GM21360 (cell line): ENCODE measurements around the gene ULBP1.
A peak's percentile ranks its signal among the peaks of the same experiment; 100 is the strongest.
"Not testable (repeated sequence)": the region's sequence is repeated elsewhere in the genome, so short reads cannot be mapped to it uniquely, and the experiment has no call there.

Source experiments
- ATAC-seq: cut with Tn5 transposase; IDR thresholded peaks from one replicate; pipeline ENCODE4 v1.9.1; 2021; ENCODE audit warnings: mild to moderate bottlenecking, moderate library complexity; ENCODE audit not compliant: unreplicated experiment

Gene ULBP1

DNA sequence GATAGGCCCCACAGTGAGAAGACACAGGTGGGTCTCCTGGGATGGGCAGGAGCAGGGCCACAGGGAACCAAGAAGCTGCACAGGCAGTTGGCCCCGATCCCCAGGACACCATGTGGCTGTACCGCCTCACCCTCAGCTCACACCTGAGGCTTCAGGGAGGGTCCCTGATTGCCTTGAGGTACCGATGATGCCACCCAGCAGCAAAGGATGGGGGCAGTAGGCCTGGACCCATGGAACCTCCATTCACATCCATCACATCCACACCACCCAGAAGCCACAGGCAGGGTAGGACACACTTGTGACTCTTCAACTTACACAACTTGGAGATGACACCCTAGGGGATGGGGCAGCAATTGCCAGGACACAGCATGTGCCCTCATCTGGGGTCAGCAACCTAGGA, 39.9 kb downstream of the ULBP1 start:
- not testable (repeated sequence) for ATAC-seq

DNA sequence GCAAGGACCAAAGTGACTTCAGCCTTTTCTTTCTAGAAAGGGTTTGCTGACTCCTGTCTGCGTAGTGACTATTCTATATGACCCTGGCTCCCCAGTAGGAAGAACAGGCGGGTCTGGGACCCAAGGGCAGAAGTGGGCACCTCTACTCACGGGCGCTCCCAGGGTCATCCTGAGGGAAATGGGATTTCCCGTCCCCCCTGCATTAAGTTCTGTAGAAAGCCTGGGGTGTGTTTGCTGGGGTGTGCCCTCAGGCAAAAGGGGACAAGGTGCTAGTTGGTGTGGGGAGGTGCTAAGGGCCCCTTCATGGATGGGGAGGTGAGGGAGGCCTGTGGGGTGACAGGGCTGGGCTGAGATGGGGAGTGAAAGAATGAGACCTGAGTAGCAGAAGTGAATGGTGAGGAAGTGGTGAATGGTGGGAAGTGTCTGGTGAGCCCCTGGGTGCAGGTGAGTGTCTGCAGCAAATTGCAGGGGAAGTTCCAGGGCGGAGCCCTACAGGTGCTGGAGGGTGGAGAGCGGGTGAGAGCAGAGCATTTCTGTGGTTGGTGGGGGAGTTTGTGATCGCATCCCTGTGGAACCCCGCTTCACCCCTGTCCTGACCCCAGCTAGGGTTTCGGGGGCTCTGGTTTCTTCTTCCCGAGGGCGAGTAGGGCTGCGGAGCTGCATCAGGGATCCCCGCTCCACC, 40.5 kb downstream of the ULBP1 start:
- no peak for ATAC-seq

DNA sequence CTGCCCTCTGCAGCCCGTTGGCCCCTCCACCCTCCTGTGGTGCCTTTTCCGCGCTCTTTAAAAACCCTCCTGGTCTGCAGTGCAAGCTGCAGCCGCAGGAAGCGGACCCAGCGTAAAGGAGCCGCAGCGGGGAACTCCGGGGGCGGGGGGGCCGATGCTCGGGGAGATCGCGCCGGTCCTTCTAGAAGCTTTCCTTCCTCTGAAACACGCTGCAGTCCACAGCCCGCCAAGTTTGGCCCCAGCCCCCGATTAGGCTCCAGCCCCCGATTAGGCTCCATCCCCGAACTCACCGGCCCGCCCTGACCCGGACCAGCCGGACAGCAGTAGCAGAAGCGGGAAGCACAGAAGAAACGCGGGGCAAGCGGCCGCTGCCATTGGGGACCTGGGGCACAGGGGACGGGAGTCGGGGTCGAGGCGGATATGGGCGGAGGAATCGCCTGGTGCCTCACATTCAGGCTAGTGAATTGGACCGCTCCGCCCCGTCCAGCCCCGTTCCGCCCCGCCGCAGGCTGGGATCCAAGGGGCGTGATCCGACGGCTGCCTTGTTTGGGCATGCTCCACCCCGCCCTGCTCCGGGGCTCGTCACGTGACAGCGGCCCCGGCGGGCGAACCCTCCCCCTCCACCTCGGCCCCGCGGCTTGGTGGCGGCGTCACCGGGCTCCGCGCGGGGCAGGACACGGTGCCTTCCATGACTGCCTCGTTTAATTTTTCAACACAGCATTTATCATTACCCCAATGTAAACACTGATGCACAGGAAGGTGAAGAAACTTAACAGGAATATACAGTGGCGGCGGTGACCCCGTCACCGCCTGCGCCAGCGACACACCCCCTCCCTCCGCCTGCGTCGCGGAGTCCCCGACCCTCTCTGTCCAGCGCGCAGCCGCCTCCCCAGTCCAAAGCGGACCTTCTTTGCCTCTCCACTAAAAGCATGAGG, 41.3 kb downstream of the ULBP1 start:
- peak; percentile 68 for ATAC-seq

GRCh38 chr6:150005761-150006651, 42.3 kb downstream of the ULBP1 start:
- no peak for ATAC-seq

- ATAC-seq, result peak; percentile 38
Observed at GRCh38 chr6:150006961-150007464, 43.3 kb downstream of the ULBP1 start.

- ATAC-seq, result no peak
Observed at GRCh38 chr6:150008588-150008987, 44.8 kb downstream of the ULBP1 start.

- ATAC-seq, result not testable (repeated sequence)
Observed at GRCh38 chr6:150012846-150013784, 49.4 kb downstream of the ULBP1 start.

DNA sequence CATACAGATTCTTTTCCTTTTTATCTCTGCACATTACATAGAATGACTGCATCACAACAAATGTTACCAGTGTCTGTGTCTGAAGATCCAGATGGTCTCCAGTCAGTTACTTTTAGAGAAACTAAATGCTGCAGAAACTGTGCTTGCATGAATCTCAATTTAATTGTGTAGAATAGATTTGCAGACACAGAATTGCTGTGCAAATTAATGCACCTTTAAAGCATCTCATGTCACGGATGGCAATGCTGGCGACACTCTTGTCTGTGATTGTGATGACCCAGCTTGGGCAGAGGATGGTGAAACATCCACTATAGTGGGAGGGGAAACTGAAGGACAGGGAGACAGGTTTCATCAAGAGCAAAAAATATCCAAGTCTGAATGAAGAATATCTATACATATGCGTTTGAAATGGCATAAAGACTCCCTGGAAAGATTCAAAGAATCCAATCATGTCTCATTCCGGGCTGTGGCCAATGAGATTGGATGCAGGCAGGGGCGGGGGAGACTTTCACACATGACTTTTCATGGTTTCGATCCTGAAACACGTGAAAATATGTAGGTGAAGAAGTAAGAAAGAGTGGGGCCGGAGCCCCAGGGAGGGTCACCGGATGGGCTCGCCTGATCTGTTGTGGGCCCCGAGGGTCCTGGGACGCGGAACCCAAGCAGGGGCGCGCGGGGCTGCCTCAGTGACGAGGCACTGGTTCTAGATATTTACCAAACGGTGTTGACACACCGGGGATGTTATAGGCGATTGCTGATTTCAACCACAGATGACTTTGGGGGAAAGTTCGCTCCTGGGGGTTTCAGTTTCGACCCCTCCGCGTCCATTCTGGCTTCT, 50.3 kb downstream of the ULBP1 start:
- ATAC-seq, result not testable (repeated sequence)

DNA sequence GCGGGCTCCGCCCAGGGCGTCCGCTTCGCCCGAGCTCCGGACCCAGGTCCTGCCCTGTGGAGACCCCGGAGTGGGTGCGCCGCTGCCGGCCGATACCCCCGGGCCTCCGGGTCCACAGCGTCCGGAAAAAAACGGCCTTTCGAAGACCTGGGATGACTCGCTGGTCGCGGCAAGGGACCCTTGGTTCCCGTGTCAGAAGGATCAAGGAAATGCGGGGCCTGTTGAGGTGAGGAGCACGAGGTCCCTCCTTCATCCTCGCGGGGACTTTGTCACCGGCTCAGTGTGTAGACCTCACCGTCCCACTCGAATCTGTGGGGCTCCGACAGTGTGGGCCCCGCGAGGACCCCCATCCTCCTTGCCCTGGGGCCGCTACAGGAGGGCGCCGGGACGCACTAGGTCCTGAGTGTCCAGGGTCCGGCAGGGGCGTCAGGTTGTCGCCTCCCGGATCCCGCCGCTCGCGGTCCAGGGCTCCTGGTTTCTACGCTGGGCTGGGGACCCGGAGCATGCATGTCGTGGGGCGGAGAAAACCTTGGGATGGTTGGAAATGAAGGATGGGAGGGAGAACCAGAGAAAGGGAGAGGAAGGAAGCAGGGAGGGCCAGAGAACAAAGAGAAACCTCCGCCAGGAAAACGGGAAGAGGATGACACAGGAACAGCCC, 51.0 kb downstream of the ULBP1 start:
- not testable (repeated sequence) for ATAC-seq

- ATAC-seq, result not testable (repeated sequence)
Observed at GRCh38 chr6:150015281-150016001, 51.7 kb downstream of the ULBP1 start.

GRCh38 chr6:150016324-150017185, 52.8 kb downstream of the ULBP1 start:
- ATAC-seq, result no peak

GRCh38 chr6:150017186-150017521, 53.4 kb downstream of the ULBP1 start:
- not testable (repeated sequence) for ATAC-seq

- ATAC-seq, result no peak
Observed at GRCh38 chr6:150018846-150019580, 55.3 kb downstream of the ULBP1 start.

- not testable (repeated sequence) for ATAC-seq
Observed at GRCh38 chr6:150021870-150022269, 58.1 kb downstream of the ULBP1 start.
